HEK293T (cell line): ENCODE measurements around the gene RSPH3.
"Not testable (repeated sequence)": the region's sequence is repeated elsewhere in the genome, so short reads cannot be mapped to it uniquely, and the experiment has no call there.

ENCODE experiments used
- CTCF ChIA-PET: fragments of 350-600 bp; formaldehyde crosslinking; extraction: SDS; loops from one replicate; lab custom pipeline; 2021; ENCODE audit warnings: antibody characterized with exemption, inconsistent platforms; lab: Yijun Ruan, JAX
- POLR2A ChIA-PET: fragments of 350-600 bp; formaldehyde crosslinking; extraction: SDS; loops from one replicate; lab custom pipeline; 2020; ENCODE audit warnings: antibody characterized with exemption, inconsistent platforms; lab: Yijun Ruan, JAX
- DNase-seq: peaks from one replicate; pipeline ENCODE4 v3.0.0; 2012; ENCODE audit warnings: mixed read lengths; ENCODE audit errors: extremely low spot score
- ARNT ChIP-seq: fragments of 450-650 bp; IDR thresholded peaks from 2 replicates; pipeline ENCODE4 v1.6.1; 2017; ENCODE audit warnings: mild to moderate bottlenecking
- BHLHE40 ChIP-seq: fragments of 450-650 bp; IDR thresholded peaks from 2 replicates; pipeline ENCODE4 v1.6.1; 2016; ENCODE audit warnings: mild to moderate bottlenecking, moderate library complexity, borderline replicate concordance
- CTBP1 ChIP-seq: fragments of 450-650 bp; IDR thresholded peaks from 2 replicates; pipeline ENCODE4 v1.6.1; 2016; ENCODE audit warnings: borderline replicate concordance
- ELF4 ChIP-seq: fragments of 450-650 bp; IDR thresholded peaks from 2 replicates; pipeline ENCODE4 v1.6.1; 2017; ENCODE audit warnings: antibody characterized with exemption
- FOXA1 ChIP-seq: fragments of 450-650 bp; IDR thresholded peaks from 2 replicates; pipeline ENCODE4 v1.6.1; 2016; ENCODE audit warnings: mild to moderate bottlenecking
- FOXK2 ChIP-seq: fragments of 450-650 bp; IDR thresholded peaks from 2 replicates; pipeline ENCODE4 v1.6.1; 2016; ENCODE audit warnings: mild to moderate bottlenecking
- FOXM1 ChIP-seq: fragments of 450-650 bp; IDR thresholded peaks from 2 replicates; pipeline ENCODE4 v1.6.1; 2017; ENCODE audit warnings: mild to moderate bottlenecking, borderline replicate concordance
- HDGF ChIP-seq: fragments of 450-650 bp; IDR thresholded peaks from 2 replicates; pipeline ENCODE4 v1.6.1; 2017; ENCODE audit warnings: antibody characterized with exemption, borderline replicate concordance
- L3MBTL2 ChIP-seq: fragments of 450-650 bp; conservative IDR thresholded peaks from 2 replicates; pipeline ENCODE4 v1.6.1; 2016; ENCODE audit warnings: mild to moderate bottlenecking
- LEF1 ChIP-seq: fragments of 450-650 bp; IDR thresholded peaks from 2 replicates; pipeline ENCODE4 v1.6.1; 2017; ENCODE audit warnings: mild to moderate bottlenecking, borderline replicate concordance
- NFRKB ChIP-seq: fragments of 450-650 bp; IDR thresholded peaks from 2 replicates; pipeline ENCODE4 v1.6.1; 2016; ENCODE audit warnings: mild to moderate bottlenecking, moderate library complexity
- SP1 ChIP-seq: fragments of 450-650 bp; IDR thresholded peaks from 2 replicates; pipeline ENCODE4 v1.6.1; 2017
- SUZ12 ChIP-seq: fragments of 450-650 bp; IDR thresholded peaks from 2 replicates; pipeline ENCODE4 v1.6.1; 2016; ENCODE audit warnings: mild to moderate bottlenecking
- TARDBP ChIP-seq: fragments of 450-650 bp; IDR thresholded peaks from 2 replicates; pipeline ENCODE4 v1.6.1; 2016
- ZNF384 ChIP-seq: fragments of 450-650 bp; IDR thresholded peaks from 2 replicates; pipeline ENCODE4 v1.6.1; 2016
- TF ChIP-seq, protein P1 (sequence below): fragments of 450-650 bp; IDR thresholded peaks from 2 replicates; pipeline ENCODE4 v1.6.1; 2016

Gene RSPH3

DNA sequence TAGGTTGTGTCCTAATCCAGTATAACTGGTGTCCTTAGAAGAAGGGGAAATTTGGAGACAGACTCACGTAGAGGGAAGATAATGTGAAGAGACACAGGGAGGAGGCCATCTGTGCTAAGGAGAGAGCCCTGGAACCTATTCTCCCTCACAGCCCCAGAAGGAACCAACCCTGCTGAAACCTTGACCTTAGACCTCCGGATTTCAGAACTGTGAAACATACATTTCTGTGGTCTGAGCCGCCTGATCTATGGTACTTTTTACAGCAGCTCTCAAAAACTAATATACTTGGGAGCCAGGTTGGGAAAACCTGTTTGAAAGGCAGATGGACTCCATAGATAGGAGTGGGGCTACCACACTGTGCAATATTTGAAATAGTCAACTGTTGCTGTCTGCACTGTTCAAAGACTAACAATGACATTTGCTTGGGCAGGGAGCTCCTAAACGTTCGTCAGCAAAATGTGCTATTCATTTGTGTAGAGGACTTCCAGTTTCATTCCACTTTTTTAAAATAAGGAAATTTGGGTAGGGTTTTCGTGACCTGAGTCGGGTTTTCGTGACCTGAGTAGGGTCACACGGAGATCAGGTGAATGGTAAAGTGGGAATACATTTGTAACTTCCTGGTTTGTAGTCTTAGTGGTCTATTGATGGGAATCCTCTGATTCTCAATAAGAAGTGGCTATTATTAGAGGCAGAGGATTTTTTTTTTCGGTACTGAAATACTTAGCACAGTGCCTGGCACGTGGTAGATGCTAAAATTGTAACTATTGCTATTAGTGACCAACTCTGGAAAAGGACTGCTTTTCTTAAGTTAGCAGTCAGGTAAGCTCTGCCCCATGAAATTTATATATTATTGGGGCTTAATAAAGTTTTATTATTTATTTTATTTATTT, 33.4 kb upstream of the RSPH3 start:
- CTCF ChIA-PET, result interaction anchor here (0.6 to 1.5 kb wide), 3 partner anchors 10 to 140 kb away, joined by 3 read pairs; no protein-coding TSS in a partner anchor

DNA sequence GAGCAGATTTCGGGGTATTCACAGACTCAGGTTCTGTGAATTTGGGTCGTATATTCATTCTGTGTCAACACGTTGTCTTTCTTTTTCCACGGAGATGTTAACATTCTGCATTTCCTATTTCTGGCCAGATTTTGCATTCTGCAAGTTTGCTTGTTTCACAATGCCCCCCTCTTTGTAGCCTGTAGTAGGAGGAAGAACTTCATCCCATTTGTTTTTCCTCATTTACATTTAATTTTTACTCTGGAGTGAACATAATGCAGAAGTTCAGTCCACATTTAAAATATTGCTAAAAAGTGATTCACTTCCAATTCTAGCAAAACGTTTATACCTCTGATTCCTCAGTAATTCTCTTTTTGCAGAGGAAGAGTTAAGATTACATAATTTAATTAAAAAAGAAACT, 31.8 kb upstream of the RSPH3 start:
- CTCF ChIA-PET, result interaction anchor here (1.5 kb wide), 1 partner anchor 73 kb away, joined by 3 read pairs; no protein-coding TSS in a partner anchor

More for the DNA sequence above, 33.4 kb upstream of the RSPH3 start:
- POLR2A ChIA-PET, result no interaction called here
- no peak for DNase-seq
- TF ChIP-seq ZNF384 (no peak), SP1 (no peak), HDGF (no peak), LEF1 (no peak), SUZ12 (no peak), FOXK2 (no peak), TARDBP (no peak)

DNA sequence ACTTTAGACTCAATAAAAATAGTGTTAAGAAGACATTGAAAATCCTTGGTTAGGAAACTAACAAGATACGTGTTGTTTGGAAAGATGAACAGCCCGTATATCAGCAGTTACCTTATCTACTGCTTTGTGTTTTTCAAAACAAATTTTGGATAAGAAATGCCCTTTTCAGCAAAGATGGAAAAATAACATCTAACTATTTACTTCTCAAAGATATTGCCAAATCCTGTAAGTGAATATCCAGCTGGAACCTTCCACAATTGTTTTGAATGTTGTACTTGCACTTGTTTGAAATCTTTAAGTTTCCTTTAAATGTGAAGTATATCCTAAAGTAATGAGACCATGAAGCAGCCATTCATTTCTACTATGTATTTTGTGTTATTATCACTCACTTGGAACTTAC, 30.2 kb upstream of the RSPH3 start:
- TF ChIP-seq ZNF384 (no peak), BHLHE40 (no peak), ELF4 (no peak), NFRKB (no peak), FOXA1 (no peak), L3MBTL2 (no peak), FOXM1 (no peak), ARNT (no peak), HDGF (no peak)
- TF ChIP-seq, protein P1, sequence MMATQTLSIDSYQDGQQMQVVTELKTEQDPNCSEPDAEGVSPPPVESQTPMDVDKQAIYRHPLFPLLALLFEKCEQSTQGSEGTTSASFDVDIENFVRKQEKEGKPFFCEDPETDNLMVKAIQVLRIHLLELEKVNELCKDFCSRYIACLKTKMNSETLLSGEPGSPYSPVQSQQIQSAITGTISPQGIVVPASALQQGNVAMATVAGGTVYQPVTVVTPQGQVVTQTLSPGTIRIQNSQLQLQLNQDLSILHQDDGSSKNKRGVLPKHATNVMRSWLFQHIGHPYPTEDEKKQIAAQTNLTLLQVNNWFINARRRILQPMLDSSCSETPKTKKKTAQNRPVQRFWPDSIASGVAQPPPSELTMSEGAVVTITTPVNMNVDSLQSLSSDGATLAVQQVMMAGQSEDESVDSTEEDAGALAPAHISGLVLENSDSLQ, result no peak
- no peak for DNase-seq
- POLR2A ChIA-PET, result no interaction called here
- CTCF ChIA-PET, result no interaction called here

More for the DNA sequence above, 31.8 kb upstream of the RSPH3 start:
- POLR2A ChIA-PET, result no interaction called here
- no peak for DNase-seq
- TF ChIP-seq HDGF (no peak), BHLHE40 (no peak), FOXK2 (no peak), ZNF384 (no peak), ELF4 (no peak), ARNT (no peak), FOXM1 (no peak), FOXA1 (no peak), SUZ12 (no peak), TARDBP (no peak)
- TF ChIP-seq, protein P1, result no peak

DNA sequence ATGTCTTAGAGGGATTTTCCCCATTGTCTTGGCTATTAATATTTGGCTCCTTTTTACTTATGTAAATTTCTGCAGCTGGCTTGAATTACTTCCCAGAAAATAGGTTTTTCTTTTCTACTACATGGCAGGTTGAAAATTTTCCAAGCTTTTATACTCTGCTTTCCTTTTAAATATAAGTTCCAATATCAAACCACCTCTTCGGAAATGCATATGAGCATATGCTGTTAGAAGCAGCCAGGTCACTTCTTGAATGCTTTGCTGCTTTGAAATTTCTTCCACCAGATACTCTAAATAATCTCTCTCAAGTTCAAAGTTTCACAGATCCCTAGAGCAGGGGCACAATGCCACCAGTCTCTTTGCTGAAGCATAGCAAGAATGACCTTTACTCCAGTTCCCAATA, 25.2 kb upstream of the RSPH3 start:
- DNase-seq, POLR2A ChIA-PET, CTCF ChIA-PET: not testable (repeated sequence)

DNA sequence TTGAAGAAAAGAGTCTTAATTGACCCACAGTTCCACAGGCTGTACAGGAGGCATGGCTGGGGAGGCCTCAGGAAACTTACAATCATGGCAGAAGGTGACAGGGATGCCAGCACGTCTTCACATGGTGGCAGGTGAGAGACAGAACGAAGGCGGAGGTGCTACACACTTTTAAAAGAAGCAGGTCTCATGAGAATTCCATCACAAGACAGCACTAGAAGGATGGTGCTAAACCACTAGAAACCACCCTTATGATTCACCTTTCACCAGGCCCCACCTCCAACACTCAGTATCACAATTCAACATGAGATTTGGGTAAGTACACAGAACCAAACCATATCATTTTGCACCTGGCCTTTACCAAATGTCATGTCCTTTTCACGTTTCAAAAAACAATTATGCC, 23.9 kb upstream of the RSPH3 start:
- DNase-seq, result no peak
- POLR2A ChIA-PET, result no interaction called here
- no peak for TF ChIP-seq L3MBTL2
- TF ChIP-seq CTBP1, result no peak
- no peak for TF ChIP-seq BHLHE40
- no peak for TF ChIP-seq FOXK2
- TF ChIP-seq, protein P1, result no peak
- no peak for TF ChIP-seq FOXM1
- no peak for TF ChIP-seq ELF4
- TF ChIP-seq ZNF384, result no peak
- TF ChIP-seq FOXA1, result no peak
- no peak for TF ChIP-seq ARNT
- no peak for TF ChIP-seq HDGF
- TF ChIP-seq SP1, result no peak
- CTCF ChIA-PET, result no interaction called here

DNA sequence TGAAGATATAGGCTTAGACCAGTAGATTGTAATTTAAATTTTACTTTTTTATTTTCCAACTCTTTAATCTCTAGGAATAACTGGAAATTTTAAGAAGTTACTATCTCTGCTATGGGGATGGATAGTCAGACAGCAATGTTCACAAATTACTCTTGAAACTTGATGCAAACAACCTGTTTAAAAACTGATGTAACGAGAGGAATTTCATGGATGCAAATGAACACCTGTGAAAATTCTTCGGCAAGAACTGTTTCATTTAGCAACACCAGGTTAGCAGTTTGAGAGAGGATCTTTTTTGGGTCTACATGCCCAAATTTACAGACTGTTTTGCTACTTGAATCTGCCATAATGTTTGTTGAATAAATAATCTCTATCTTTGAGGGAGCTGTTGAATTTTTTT, 20.0 kb upstream of the RSPH3 start:
- TF ChIP-seq, protein P1, result no peak
- TF ChIP-seq CTBP1 (no peak), ZNF384 (no peak), TARDBP (no peak), FOXA1 (no peak), NFRKB (no peak), FOXK2 (no peak), L3MBTL2 (no peak), LEF1 (no peak), ELF4 (no peak), HDGF (no peak)
- ChIA-PET POLR2A (no interaction called here), CTCF (interaction anchor here (1.2 kb wide), 1 partner anchor 23 kb away, joined by 3 read pairs; no protein-coding TSS in a partner anchor)
- DNase-seq, result no peak
